OCI-LY7 (cell line): ENCODE data around the gene ZBED5. TPM values are rescaled to one million over a fixed set of nuclear protein-coding genes. Genes with fewer than 3 reads are reported as not detected.

ENCODE experiments used
- BruUV-seq: library from RNA; stranded (reverse); fragments of 400-500 nt; replicated peaks from 2 replicates; lab custom pipeline; 2021; lab: Mats Ljungman, UMichigan
- CTCF ChIA-PET: fragments of 300-600 bp; sonication (Branson Sonifier 250); formaldehyde crosslinking; loops from one replicate; lab custom pipeline; 2022; ENCODE audit warnings: antibody characterized with exemption; ENCODE audit not compliant: unreplicated experiment; lab: Charles Lee
- POLR2A ChIA-PET: fragments of 300-600 bp; sonication (Branson Sonifier 250); formaldehyde crosslinking; loops from one replicate; lab custom pipeline; 2022; ENCODE audit warnings: antibody characterized with exemption; lab: Charles Lee
- DNase-seq: peaks from one replicate; pipeline ENCODE4 v3.0.0-alpha.2; 2015; ENCODE audit warnings: low spot score
- H2AFZ ChIP-seq: fragments of 200-600 bp; sonication (generic), shearing (Covaris generic); 2 replicates; pipeline ENCODE4 v1.6.1; 2014; ENCODE audit warnings: mild to moderate bottlenecking, antibody characterized with exemption, low read length, moderate library complexity
- H3K27ac ChIP-seq: fragments of 200-600 bp; sonication (generic); 2 replicates; pipeline ENCODE4 v1.5.1; 2014; ENCODE audit warnings: mixed run types, low read depth, mild to moderate bottlenecking, moderate library complexity, low read length, inconsistent platforms; ENCODE audit not compliant: poor library complexity, severe bottlenecking
- H3K36me3 ChIP-seq: fragments of 200-600 bp; sonication (generic); 2 replicates; pipeline ENCODE4 v1.6.1; 2014; ENCODE audit warnings: mild to moderate bottlenecking, antibody characterized with exemption, low read length, moderate library complexity, mixed read lengths; ENCODE audit not compliant: insufficient read depth
- H3K4me1 ChIP-seq: fragments of 200-600 bp; sonication (generic); 2 replicates; pipeline ENCODE4 v1.5.1; 2014; ENCODE audit warnings: mild to moderate bottlenecking, low read length; ENCODE audit not compliant: insufficient read depth, poor library complexity, severe bottlenecking
- H3K4me2 ChIP-seq: fragments of 200-600 bp; sonication (generic); 2 replicates; pipeline ENCODE4 v1.6.1; 2014; ENCODE audit warnings: mild to moderate bottlenecking, low read length
- H3K4me3 ChIP-seq: fragments of 200-600 bp; sonication (generic); 2 replicates; pipeline ENCODE4 v1.5.1; 2014; ENCODE audit warnings: mild to moderate bottlenecking, low read depth, low read length; ENCODE audit not compliant: poor library complexity, severe bottlenecking
- H3K79me2 ChIP-seq: fragments of 200-600 bp; sonication (generic); 2 replicates; pipeline ENCODE4 v1.6.1; 2016; ENCODE audit warnings: low read depth, mild to moderate bottlenecking, low read length, moderate library complexity, mixed read lengths; ENCODE audit not compliant: insufficient read depth
- H3K9me2 ChIP-seq: fragments of 200-600 bp; sonication (generic); 2 replicates; pipeline ENCODE4 v1.6.1; 2016; ENCODE audit warnings: mild to moderate bottlenecking, low read length, mixed read lengths; ENCODE audit not compliant: insufficient read depth
- H3K9me3 ChIP-seq: fragments of 200-600 bp; sonication (generic); 2 replicates; pipeline ENCODE4 v1.6.1; 2014; ENCODE audit warnings: mild to moderate bottlenecking, mixed run types, low read length, mixed read lengths
- H4K20me1 ChIP-seq: fragments of 200-600 bp; sonication (generic); 2 replicates; pipeline ENCODE4 v1.6.1; 2014; ENCODE audit warnings: mild to moderate bottlenecking, antibody characterized with exemption, low read length, moderate library complexity, mixed read lengths; ENCODE audit not compliant: insufficient read depth
- EZH2phosphoT487 ChIP-seq: fragments of 200-600 bp; sonication (generic); IDR thresholded peaks from 2 replicates; pipeline ENCODE4 v1.6.1; 2018; ENCODE audit warnings: low read depth, borderline replicate concordance, mild to moderate bottlenecking, mixed run types, antibody characterized with exemption, low read length, moderate library complexity, mixed read lengths
- intact Hi-C: fragments of 100-400 bp; cut with micrococcal nuclease; formaldehyde crosslinking; loops from one replicate; pipeline ENCODE4 v1.10.0; 2022; ENCODE audit not compliant: unreplicated experiment
- total RNA-seq, 2 experiments: library from RNA; depleted of rRNA in 1 of 2; stranded (reverse); fragments of >200 nt in 1 of 2; shearing (Covaris generic) in 1 of 2; gene quantifications; 2 replicates each; pipeline ENCODE4 v1.2.3, GENCODE V29; 2014 to 2022
- TF ChIP-seq, protein P1 (sequence below): fragments of 200-600 bp; sonication (generic); conservative IDR thresholded peaks from 2 replicates; pipeline ENCODE4 v1.5.1; 2014; ENCODE audit warnings: mild to moderate bottlenecking, antibody characterized with exemption, low read length, moderate library complexity, mixed read lengths

Gene ZBED5
- total RNA-seq, 2 experiments from 2014 or later = 42.1 to 71.9 TPM

DNA sequence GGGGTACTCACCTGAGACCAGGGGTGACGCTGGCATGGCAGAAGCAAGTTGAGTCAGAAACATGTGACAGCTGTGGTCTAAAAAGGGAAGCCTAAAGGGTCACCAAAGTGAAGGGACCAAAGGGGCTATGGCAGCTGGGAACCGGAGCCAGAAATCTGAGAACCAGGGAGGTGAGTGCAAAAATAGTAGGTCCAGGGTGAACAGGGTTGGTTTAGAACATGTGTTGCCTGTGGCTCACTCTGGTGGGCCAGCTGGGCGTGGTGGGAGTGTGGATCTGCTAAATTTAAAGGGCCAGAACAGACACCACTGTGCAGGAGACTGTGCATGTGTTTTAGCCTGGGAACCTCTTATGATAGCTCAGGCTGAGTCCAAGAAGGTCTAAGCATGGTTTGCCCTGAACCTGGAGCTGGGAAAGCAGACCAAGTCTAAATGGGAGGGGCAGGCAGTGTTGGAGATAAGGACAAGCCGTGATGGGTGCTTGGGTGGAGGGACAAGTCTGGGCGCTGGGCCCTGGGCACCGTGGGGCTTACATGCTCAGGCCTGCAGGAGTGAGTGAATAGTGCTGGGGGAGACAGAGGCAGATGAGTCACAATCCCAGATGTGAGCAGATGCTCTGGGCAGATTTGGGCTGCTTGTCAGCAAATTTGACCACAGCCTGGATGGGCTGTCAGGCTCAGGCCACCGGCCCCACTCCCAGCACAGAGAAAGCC is 41.4 kb upstream of the ZBED5 start:
- intact Hi-C loops = no loop called here
- Histone ChIP-seq H3K4me3 (no peak overlapping the region), H3K27ac (no peak overlapping the region), H2AFZ (no peak overlapping the region), H3K9me2 (no peaks in the 10 kb centered on the region), H3K9me3 (no peaks in the 10 kb centered on the region), H3K79me2 (no peaks in the 10 kb centered on the region), H3K4me2 (no peak overlapping the region), H3K36me3 (no peaks in the 10 kb centered on the region), H4K20me1 (no peaks in the 10 kb centered on the region), H3K4me1 (no peaks in the 10 kb centered on the region)
- CTCF ChIA-PET = interaction anchor here (0.5 kb wide), 1 partner anchor 8 kb away, joined by 3 read pairs; no protein-coding TSS in a partner anchor
- BruUV-seq = no TSS peak
- TF ChIP-seq EZH2phosphoT487 = no peak
- TF ChIP-seq, protein P1, sequence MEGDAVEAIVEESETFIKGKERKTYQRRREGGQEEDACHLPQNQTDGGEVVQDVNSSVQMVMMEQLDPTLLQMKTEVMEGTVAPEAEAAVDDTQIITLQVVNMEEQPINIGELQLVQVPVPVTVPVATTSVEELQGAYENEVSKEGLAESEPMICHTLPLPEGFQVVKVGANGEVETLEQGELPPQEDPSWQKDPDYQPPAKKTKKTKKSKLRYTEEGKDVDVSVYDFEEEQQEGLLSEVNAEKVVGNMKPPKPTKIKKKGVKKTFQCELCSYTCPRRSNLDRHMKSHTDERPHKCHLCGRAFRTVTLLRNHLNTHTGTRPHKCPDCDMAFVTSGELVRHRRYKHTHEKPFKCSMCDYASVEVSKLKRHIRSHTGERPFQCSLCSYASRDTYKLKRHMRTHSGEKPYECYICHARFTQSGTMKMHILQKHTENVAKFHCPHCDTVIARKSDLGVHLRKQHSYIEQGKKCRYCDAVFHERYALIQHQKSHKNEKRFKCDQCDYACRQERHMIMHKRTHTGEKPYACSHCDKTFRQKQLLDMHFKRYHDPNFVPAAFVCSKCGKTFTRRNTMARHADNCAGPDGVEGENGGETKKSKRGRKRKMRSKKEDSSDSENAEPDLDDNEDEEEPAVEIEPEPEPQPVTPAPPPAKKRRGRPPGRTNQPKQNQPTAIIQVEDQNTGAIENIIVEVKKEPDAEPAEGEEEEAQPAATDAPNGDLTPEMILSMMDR = no peak
- no peak for DNase-seq
- POLR2A ChIA-PET = no interaction called here

DNA sequence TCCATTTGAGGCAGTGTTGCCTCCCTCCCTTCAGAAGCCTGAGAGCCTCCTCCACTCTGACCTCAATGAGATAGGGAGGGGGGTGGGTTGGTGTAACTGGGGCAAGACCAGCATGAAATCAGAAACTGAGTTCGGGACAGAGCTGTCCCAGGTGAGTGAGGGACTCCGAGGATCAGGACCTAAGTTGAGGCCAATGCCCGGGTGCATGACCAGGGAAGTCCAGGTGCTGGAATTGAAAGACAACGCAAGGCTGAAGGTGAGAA is 40.8 kb upstream of the ZBED5 start:
- BruUV-seq = no TSS peak
- CTCF ChIA-PET = no interaction called here

More for the DNA sequence above, 40.8 kb upstream of the ZBED5 start:
- no peak for DNase-seq
- Histone ChIP-seq H3K27ac (no peak overlapping the region), H3K79me2 (no peaks in the 10 kb centered on the region), H3K9me3 (no peaks in the 10 kb centered on the region), H3K4me2 (no peak overlapping the region), H3K9me2 (no peaks in the 10 kb centered on the region), H2AFZ (no peak overlapping the region), H3K4me1 (no peaks in the 10 kb centered on the region), H3K4me3 (no peak overlapping the region), H3K36me3 (no peaks in the 10 kb centered on the region), H4K20me1 (no peaks in the 10 kb centered on the region)
- intact Hi-C loops = no loop called here
- POLR2A ChIA-PET = no interaction called here
- TF ChIP-seq, protein P1 = no peak
- no peak for TF ChIP-seq EZH2phosphoT487
